CD4-positive, alpha-beta memory T cell (primary cell): ENCODE data around the gene GABPB2. TPM values are rescaled to one million over a fixed set of nuclear protein-coding genes. Genes with fewer than 3 reads are reported as not detected.

Experiments used
- CTCF ChIA-PET: fragments of 350-600 bp; sonication (Branson Sonifier 250); formaldehyde crosslinking; loops from one replicate; lab custom pipeline; 2021; ENCODE audit warnings: inconsistent platforms; ENCODE audit not compliant: partially characterized antibody; lab: Charles Lee
- POLR2A ChIA-PET: fragments of 350-600 bp; sonication (Branson Sonifier 250); formaldehyde crosslinking; loops from one replicate; lab custom pipeline; 2021; ENCODE audit not compliant: partially characterized antibody; lab: Charles Lee
- DNase-seq, 5 donors: peaks; one replicate each; pipeline versions ENCODE4 v3.0.0 to v3.0.0-alpha.2; 2020 to 2022; ENCODE audit warnings: mixed read lengths in 1 of 5
- H3K27ac ChIP-seq: one replicate; pipeline ENCODE4 v1.7.0; 2013; ENCODE audit warnings: low read depth, low read length
- H3K27me3 ChIP-seq: 2 replicates; pipeline ENCODE4 v1.7.0; 2013; ENCODE audit warnings: mild to moderate bottlenecking, low read length, moderate library complexity; ENCODE audit not compliant: insufficient read depth
- H3K36me3 ChIP-seq: 2 replicates; pipeline ENCODE4 v1.7.0; 2013; ENCODE audit warnings: mild to moderate bottlenecking, low read length, moderate library complexity; ENCODE audit not compliant: insufficient read depth
- H3K4me1 ChIP-seq: 2 replicates; pipeline ENCODE4 v1.7.0; 2013; ENCODE audit warnings: mild to moderate bottlenecking, low read length, moderate library complexity; ENCODE audit not compliant: insufficient read depth
- H3K4me3 ChIP-seq, 2 donors: one replicate each; pipeline ENCODE4 v1.7.0; 2013; ENCODE audit warnings: low read length in 2 of 2, mild to moderate bottlenecking in 1 of 2
- H3K9me3 ChIP-seq, 2 donors: one replicate each; pipeline ENCODE4 v1.7.0; 2013; ENCODE audit warnings: low read length in 2 of 2, control low read depth in 1 of 2; ENCODE audit not compliant: control insufficient read depth in 1 of 2
- H3K27ac Mint-ChIP-seq, 7 donors: one replicate each; pipeline ENCODE4 v1.8.0; 2020 to 2021; ENCODE audit warnings: mixed read lengths in 7 of 7, mild to moderate bottlenecking in 6 of 7, inconsistent platforms in 3 of 7, moderate library complexity in 3 of 7
- H3K27me3 Mint-ChIP-seq, 2 donors: one replicate each; pipeline ENCODE4 v1.8.0; 2020 to 2021; ENCODE audit warnings: mixed read lengths in 2 of 2
- H3K36me3 Mint-ChIP-seq, 2 donors: one replicate each; pipeline ENCODE4 v1.8.0; 2020 to 2021; ENCODE audit warnings: mixed read lengths in 2 of 2, inconsistent platforms in 1 of 2, mild to moderate bottlenecking in 1 of 2
- H3K4me1 Mint-ChIP-seq, 4 donors: one replicate each; pipeline ENCODE4 v1.8.0; 2020 to 2021; ENCODE audit warnings: mixed read lengths in 4 of 4, mild to moderate bottlenecking in 1 of 4
- H3K4me3 Mint-ChIP-seq, 8 donors: one replicate each; pipeline ENCODE4 v1.8.0; 2020 to 2021; ENCODE audit warnings: mixed read lengths in 8 of 8, mild to moderate bottlenecking in 7 of 8, moderate library complexity in 6 of 8, inconsistent platforms in 3 of 8
- H3K9me3 Mint-ChIP-seq, 8 donors: one replicate each; pipeline ENCODE4 v1.8.0; 2020 to 2021; ENCODE audit warnings: mixed read lengths in 8 of 8, mild to moderate bottlenecking in 5 of 8, inconsistent platforms in 3 of 8, moderate library complexity in 1 of 8
- intact Hi-C: fragments of 100-400 bp; cut with micrococcal nuclease; formaldehyde crosslinking; loops from one replicate; pipeline ENCODE4 v1.15.1; 2023
- polyA plus RNA-seq, 2 donors: library from polyadenylated mRNA; unstranded; fragments of 300-500 nt; fragmentation: Illumina TruSeq; gene quantifications; one replicate each; pipeline ENCODE4 v1.2.3, GENCODE V29; 2021
- total RNA-seq, 2 experiments: library from RNA; stranded (reverse); gene quantifications; one replicate each; pipeline ENCODE4 v1.2.3, GENCODE V29; 2021

GABPB2 gene
- total and polyA plus RNA-seq, 4 experiments from 2014 or later = 4.9 to 42.8 (median 25.5) TPM

GRCh38 chr1:151147665-151148064, 77.1 kb downstream of the GABPB2 start:
- peaks cover 24% of the 10 kb centered on the region for H3K4me1 ChIP-seq
- H3K4me1 Mint-ChIP-seq = peaks cover 9 to 33% (median 17%) of the 10 kb centered on the region in 4 donors
- no peak overlapping the region for H3K4me3 ChIP-seq
- POLR2A ChIA-PET = interaction anchor here (0.9 to 2.7 kb wide), 4 partner anchors 9 to 138 kb away, joined by 3 to 20 read pairs (median 5); partner anchors contain the start of gene TNFAIP8L2
- CTCF ChIA-PET = interaction anchor here (1.2 to 1.9 kb wide), 4 partner anchors 48 to 225 kb away, joined by 3 to 10 read pairs (median 6); no protein-coding TSS in a partner anchor
- peak overlapping the region; percentile 57 to 98 (median 96) for H3K4me3 Mint-ChIP-seq
- H3K27me3 Mint-ChIP-seq = peaks cover 0 to 2% of the 10 kb centered on the region in 2 donors
- no peaks in the 10 kb centered on the region for H3K9me3 Mint-ChIP-seq
- no peaks in the 10 kb centered on the region for H3K36me3 ChIP-seq
- no peaks in the 10 kb centered on the region for H3K9me3 ChIP-seq
- DNase-seq = no peak
- H3K27ac ChIP-seq = no peak overlapping the region
- peak overlapping the region in 4 of 7 donors; percentile 25 to 96 (median 74) for H3K27ac Mint-ChIP-seq
- no peaks in the 10 kb centered on the region for H3K27me3 ChIP-seq
- peaks cover 0 to 2% of the 10 kb centered on the region in 2 donors for H3K36me3 Mint-ChIP-seq
- intact Hi-C loops = loop anchor here (2.0 kb wide), 1 partner anchor 17 kb away; no protein-coding TSS in a partner anchor

- DNase-seq = peak; percentile 61 to 85 (median 65)
- Histone ChIP-seq H3K4me1 (peaks cover 47% of the 10 kb centered on the region), H3K27ac (peak within 1 kb of the TSS; percentile 68), H3K4me3 (peak within 1 kb of the TSS; percentile 82 to 98), H3K9me3 (no peaks in the 10 kb centered on the region), H3K27me3 (no peaks in the 10 kb centered on the region), H3K36me3 (peaks cover 11% of the 10 kb centered on the region)
- Mint-ChIP-seq H3K27me3 (no peaks in the 10 kb centered on the region), H3K4me1 (peaks cover 25 to 55% (median 35%) of the 10 kb centered on the region in 4 donors), H3K27ac (peak within 1 kb of the TSS; percentile 89 to 96 (median 94)), H3K9me3 (no peaks in the 10 kb centered on the region), H3K4me3 (peak within 1 kb of the TSS; percentile 98 to 100 (median 98)), H3K36me3 (peaks cover 27 to 34% of the 10 kb centered on the region in 2 donors)
- CTCF ChIA-PET = interaction anchor here (0.6 to 6.5 kb wide), 31 partner anchors 9 to 875 kb away, joined by 3 to 324 read pairs (median 6); partner anchors contain the start of genes C1orf56, CDC42SE1, GABPB2 and LYSMD1
- POLR2A ChIA-PET = interaction anchor here (0.6 to 7.8 kb wide), 29 partner anchors 9 to 578 kb away, joined by 3 to 79 read pairs (median 6); partner anchors contain the start of genes C1orf56, CDC42SE1, CERS2 and GABPB2
- intact Hi-C loops = loop anchor here (1.0 to 5.0 kb wide), 9 partner anchors 36 to 594 kb away; partner anchors contain the start of genes GABPB2, MINDY1, PI4KB and PRUNE1
Observed at GRCh38 chr1:151156515-151156819, 85.9 kb downstream of the GABPB2 start, which contains the start of gene TNFAIP8L2. Gene TNFAIP8L2 (plus strand): TSS chr1:151156649. CDS start chr1:151158698, 2,049 bp downstream.

GRCh38 chr1:151157067-151157531, 86.5 kb downstream of the GABPB2 start:
- Histone ChIP-seq H3K9me3 (no peaks in the 10 kb centered on the region), H3K4me1 (peaks cover 54% of the 10 kb centered on the region)
- CTCF ChIA-PET = interaction anchor here (0.6 to 6.5 kb wide), 31 partner anchors 8 to 876 kb away, joined by 3 to 324 read pairs (median 6); partner anchors contain the start of genes C1orf56, CDC42SE1, GABPB2 and LYSMD1

GRCh38 chr1:151158326-151158725, 87.8 kb downstream of the GABPB2 start:
- Histone ChIP-seq H3K9me3 (no peaks in the 10 kb centered on the region), H3K4me1 (peaks cover 54% of the 10 kb centered on the region), H3K27me3 (no peaks in the 10 kb centered on the region), H3K36me3 (peaks cover 11% of the 10 kb centered on the region), H3K4me3 (peak overlapping the region in 1 of 2 donors; percentile 82), H3K27ac (peak overlapping the region; percentile 13)
- peak overlapping the region; percentile 98 to 100 (median 98) for H3K4me3 Mint-ChIP-seq
- H3K27ac Mint-ChIP-seq = peak overlapping the region; percentile 84 to 96 (median 93)
- no peaks in the 10 kb centered on the region for H3K9me3 Mint-ChIP-seq
- peaks cover 31 to 71% (median 48%) of the 10 kb centered on the region in 4 donors for H3K4me1 Mint-ChIP-seq
- no peaks in the 10 kb centered on the region for H3K27me3 Mint-ChIP-seq
- no peak for DNase-seq
- intact Hi-C loops = loop anchor here (5.0 kb wide), 5 partner anchors 34 to 596 kb away; partner anchors contain the start of genes MINDY1, PI4KB, PRUNE1 and PSMD4
- POLR2A ChIA-PET = interaction anchor here (0.5 to 7.8 kb wide), 12 partner anchors 10 to 493 kb away, joined by 3 to 79 read pairs (median 18); partner anchors contain the start of genes C1orf56, CDC42SE1, GABPB2 and LYSMD1
- H3K36me3 Mint-ChIP-seq = peaks cover 38 to 45% of the 10 kb centered on the region in 2 donors
- CTCF ChIA-PET = interaction anchor here (0.8 to 6.5 kb wide), 10 partner anchors 9 to 161 kb away, joined by 3 to 324 read pairs (median 17); partner anchors contain the start of genes CDC42SE1, GABPB2, LYSMD1 and PSMD4

More at GRCh38 chr1:151157067-151157531, 86.5 kb downstream of the GABPB2 start:
- Mint-ChIP-seq H3K27me3 (no peaks in the 10 kb centered on the region), H3K4me1 (peaks cover 31 to 62% (median 41%) of the 10 kb centered on the region in 4 donors), H3K27ac (peak overlapping the region; percentile 89 to 96 (median 94)), H3K4me3 (peak overlapping the region; percentile 98 to 100 (median 98)), H3K9me3 (no peaks in the 10 kb centered on the region), H3K36me3 (peaks cover 33 to 38% of the 10 kb centered on the region in 2 donors)
- POLR2A ChIA-PET = interaction anchor here (0.6 to 7.8 kb wide), 34 partner anchors 10 to 596 kb away, joined by 3 to 79 read pairs (median 5); partner anchors contain the start of genes C1orf56, CDC42SE1, CERS2 and GABPB2
- Histone ChIP-seq H3K27ac (peak overlapping the region; percentile 68), H3K27me3 (no peaks in the 10 kb centered on the region), H3K4me3 (peak overlapping the region; percentile 82 to 98), H3K36me3 (peaks cover 11% of the 10 kb centered on the region)
- DNase-seq = peak; percentile 68 to 79 (median 70)
- intact Hi-C loops = loop anchor here (1.0 to 5.0 kb wide), 8 partner anchors 8 to 595 kb away; partner anchors contain the start of genes LYSMD1, MINDY1, PI4KB and PRUNE1

- no peak for DNase-seq
- ChIA-PET POLR2A (interaction anchor here (0.7 to 7.8 kb wide), 5 partner anchors 9 to 112 kb away, joined by 3 to 79 read pairs (median 19); partner anchors contain the start of genes C1orf56, LYSMD1, SCNM1 and VPS72), CTCF (interaction anchor here (0.8 to 6.5 kb wide), 6 partner anchors 9 to 161 kb away, joined by 3 to 324 read pairs (median 21); partner anchors contain the start of genes LYSMD1, PSMD4, SCNM1 and VPS72)
- Mint-ChIP-seq H3K27me3 (no peaks in the 10 kb centered on the region), H3K4me1 (peaks cover 31 to 71% (median 49%) of the 10 kb centered on the region in 4 donors), H3K27ac (peak overlapping the region; percentile 84 to 96 (median 93)), H3K4me3 (peak overlapping the region; percentile 98 to 100 (median 98)), H3K9me3 (no peaks in the 10 kb centered on the region), H3K36me3 (peaks cover 38 to 46% of the 10 kb centered on the region in 2 donors)
- Histone ChIP-seq H3K36me3 (peaks cover 11% of the 10 kb centered on the region), H3K9me3 (no peaks in the 10 kb centered on the region), H3K4me1 (peaks cover 54% of the 10 kb centered on the region), H3K27ac (peak overlapping the region; percentile 13), H3K4me3 (peak overlapping the region in 1 of 2 donors; percentile 82), H3K27me3 (no peaks in the 10 kb centered on the region)
- intact Hi-C loops = loop anchor here (5.0 kb wide), 5 partner anchors 34 to 596 kb away; partner anchors contain the start of genes MINDY1, PI4KB, PRUNE1 and PSMD4
Observed at GRCh38 chr1:151158751-151159251, 88.2 kb downstream of the GABPB2 start.

- H3K4me1 Mint-ChIP-seq = peaks cover 34 to 75% (median 53%) of the 10 kb centered on the region in 4 donors
- peaks cover 13% of the 10 kb centered on the region for H3K36me3 ChIP-seq
- H3K27ac Mint-ChIP-seq = peak overlapping the region; percentile 84 to 94 (median 91)
- H3K4me3 Mint-ChIP-seq = peak overlapping the region; percentile 48 to 100 (median 80)
- ChIA-PET CTCF (interaction anchor here (4.0 to 6.5 kb wide), 3 partner anchors 30 to 135 kb away, joined by 25 to 324 read pairs (median 80); partner anchors contain the start of gene VPS72), POLR2A (interaction anchor here (0.7 to 7.8 kb wide), 5 partner anchors 9 to 103 kb away, joined by 3 to 79 read pairs (median 3); partner anchors contain the start of genes LYSMD1, SCNM1 and VPS72)
- intact Hi-C loops = loop anchor here (5.0 kb wide), 5 partner anchors 33 to 597 kb away; partner anchors contain the start of genes MINDY1, PI4KB, PRUNE1 and PSMD4
- no peaks in the 10 kb centered on the region for H3K9me3 Mint-ChIP-seq
- no peak for DNase-seq
- peaks cover 38 to 52% of the 10 kb centered on the region in 2 donors for H3K36me3 Mint-ChIP-seq
- H3K27me3 Mint-ChIP-seq = no peaks in the 10 kb centered on the region
- H3K9me3 ChIP-seq = no peaks in the 10 kb centered on the region
- H3K27ac ChIP-seq = peak overlapping the region; percentile 13
- H3K27me3 ChIP-seq = no peaks in the 10 kb centered on the region
- no peak overlapping the region for H3K4me3 ChIP-seq
- H3K4me1 ChIP-seq = peaks cover 57% of the 10 kb centered on the region
Observed at GRCh38 chr1:151159373-151159772, 88.8 kb downstream of the GABPB2 start.
